ENCODE results near the gene KLHL29. TPM values are rescaled to one million over a fixed set of nuclear protein-coding genes. Genes with fewer than 3 reads are reported as not detected.

KLHL29 gene
- polyA plus RNA-seq, 3 donors, result 11.8 to 16.7 (median 15.2) TPM

DNA sequence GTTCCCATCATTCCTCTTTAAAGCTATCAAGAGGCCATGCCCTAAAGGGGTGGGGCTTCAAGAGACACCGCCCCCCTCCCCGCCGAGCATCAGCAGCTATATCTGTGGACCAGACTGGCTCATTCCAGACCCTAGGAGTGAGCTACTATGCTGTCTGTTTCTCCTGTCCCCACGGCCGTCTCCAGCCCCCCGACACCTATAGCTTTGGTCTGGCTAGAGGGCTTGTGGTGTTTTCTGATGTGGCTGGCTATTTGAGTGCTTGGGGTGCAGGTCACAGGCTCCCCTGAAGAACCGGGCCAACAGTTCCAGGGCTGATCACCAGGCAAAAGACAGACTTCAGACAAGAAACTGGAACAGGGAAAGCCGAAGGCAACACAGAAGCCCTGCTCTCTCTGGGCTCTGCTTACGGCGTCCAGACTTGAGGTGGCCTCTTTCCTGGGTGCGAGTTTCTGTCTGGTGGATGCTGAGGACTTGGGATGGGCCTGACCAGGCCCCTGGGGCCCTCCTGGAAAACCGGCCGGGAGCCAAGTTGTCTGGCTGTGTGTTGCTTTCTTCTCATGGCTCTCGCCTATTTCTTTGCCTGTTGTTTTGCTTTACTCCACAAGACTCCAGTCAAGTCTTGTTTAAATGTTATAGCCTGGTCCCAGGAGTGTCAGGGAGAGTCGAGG lies 83.6 kb downstream of the KLHL29 start:
- DNase-seq, result no peak

- no peak for DNase-seq
Measured at GRCh38 chr2:23469142-23469540, 84.2 kb downstream of the KLHL29 start.

GRCh38 chr2:23475036-23475435 lies 90.1 kb downstream of the KLHL29 start:
- no peak for DNase-seq

DNA sequence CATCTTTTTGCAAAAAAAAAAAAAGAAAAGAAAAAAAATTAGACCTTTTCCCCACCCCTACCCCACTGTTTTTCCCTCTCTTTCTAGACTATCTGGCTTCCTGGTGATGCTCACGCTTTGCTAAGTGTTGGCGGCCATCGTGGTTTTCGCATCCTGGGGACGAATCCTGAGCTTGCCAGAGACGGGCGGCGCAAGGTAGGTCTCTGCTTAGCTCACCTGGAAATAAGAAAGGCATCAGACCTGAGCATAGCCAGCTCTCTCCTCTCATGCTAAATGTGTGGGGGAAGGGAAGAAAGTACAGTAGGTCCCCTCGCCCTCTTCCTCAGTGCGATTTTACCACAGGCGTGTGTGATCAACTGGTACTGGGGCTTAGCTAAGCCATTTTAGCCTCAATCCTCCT lies 90.5 kb downstream of the KLHL29 start:
- no peak for DNase-seq

DNA sequence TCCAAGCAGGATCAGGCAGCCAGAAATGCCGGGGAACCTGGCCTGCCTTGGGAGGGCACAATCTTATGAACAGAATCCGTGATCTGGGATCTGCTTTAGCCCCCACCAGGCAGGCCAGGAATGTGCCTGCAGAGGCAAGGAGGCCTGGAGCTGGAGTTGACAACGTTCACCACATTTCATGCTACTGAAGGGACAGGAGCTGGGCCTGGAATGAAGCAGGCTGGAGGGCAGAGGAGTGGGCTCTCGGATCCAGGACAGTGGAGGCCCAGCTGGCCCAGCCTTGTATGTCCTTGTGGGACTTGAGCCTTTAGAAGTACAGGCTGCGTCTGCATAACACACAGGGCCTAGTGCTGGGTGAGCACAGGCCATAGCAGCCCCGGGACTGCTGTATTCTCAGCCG lies 91.8 kb downstream of the KLHL29 start:
- DNase-seq, result no peak

GRCh38 chr2:23477392-23477791 lies 92.4 kb downstream of the KLHL29 start:
- no peak for DNase-seq

- no peak for DNase-seq
Measured at GRCh38 chr2:23478087-23478932, 93.3 kb downstream of the KLHL29 start.

DNA sequence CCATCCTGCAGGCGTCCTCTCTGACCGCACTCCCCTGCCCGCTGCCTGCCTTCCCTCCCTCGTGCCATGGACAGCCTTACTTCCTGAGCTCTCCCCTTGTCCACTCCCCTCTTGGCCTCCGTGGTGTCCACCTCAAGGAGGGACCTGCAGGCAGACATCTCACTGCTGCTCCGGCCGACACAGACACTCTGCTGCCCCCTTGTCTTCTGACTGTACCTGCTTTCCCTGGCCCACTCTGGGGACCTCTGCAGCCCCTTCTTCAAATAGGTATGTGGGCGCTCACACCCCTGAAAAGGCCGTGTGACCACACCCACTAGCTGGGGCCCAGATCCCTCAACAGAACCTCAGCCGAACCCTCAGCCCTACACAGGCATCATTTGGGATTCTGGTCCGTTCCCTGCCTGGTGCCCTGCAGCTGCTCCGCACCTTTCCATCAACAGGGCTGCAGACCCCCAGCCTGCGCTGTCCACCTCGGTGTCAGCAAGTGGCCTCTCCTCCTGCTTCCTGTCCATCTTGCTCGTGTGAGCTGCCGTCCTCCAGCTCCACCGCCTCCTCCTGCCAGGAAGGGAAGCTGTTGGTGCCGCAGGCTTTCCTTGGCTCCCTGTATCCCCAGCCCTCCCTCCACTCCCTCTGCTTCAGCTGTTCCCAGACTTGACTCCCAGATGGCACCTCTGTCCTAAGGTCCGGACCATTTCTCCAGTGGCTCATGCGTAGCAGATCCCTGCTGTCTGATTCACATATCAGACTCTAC lies 94.1 kb downstream of the KLHL29 start:
- no peak for DNase-seq

DNA sequence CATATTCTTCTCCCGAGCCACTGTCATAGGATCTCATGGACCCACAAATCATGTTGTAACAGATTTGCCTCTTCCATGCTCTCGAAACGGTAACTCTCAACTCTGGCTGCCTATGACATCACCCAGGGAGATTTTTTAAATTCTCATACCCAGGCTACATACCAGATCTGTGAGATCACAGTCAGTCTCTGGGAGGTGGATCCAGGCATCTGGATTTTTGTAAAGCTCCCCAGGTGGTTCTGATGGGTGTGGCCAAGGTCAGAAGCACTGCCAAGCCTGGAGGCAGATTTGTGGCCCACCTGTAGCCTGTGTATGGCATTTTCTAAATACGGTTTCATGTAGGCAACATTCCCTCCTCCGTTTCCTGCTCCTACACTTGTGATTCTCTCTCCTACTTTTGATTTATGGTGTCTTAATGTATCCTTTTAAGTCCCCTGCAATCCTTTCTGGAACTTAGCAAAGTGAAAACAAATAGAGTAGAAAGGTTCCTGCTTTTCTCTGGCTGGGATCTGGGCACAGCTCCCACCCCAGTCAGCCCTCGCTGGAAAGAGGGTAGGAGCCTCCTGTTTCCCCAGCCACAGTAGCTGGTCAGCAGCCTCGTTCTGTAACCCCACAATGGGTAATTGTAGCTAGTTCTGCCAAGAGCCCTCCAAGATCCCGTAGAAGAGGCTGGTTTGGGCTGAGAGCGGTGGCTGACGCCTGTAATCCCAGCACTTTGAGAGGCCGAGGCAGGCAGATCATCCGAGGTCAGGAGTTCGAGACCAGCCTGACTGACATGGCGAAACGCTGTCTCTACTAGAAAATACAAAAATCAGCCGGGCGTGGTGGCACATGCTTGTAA lies 96.2 kb downstream of the KLHL29 start:
- DNase-seq, result peak; percentile 78

DNA sequence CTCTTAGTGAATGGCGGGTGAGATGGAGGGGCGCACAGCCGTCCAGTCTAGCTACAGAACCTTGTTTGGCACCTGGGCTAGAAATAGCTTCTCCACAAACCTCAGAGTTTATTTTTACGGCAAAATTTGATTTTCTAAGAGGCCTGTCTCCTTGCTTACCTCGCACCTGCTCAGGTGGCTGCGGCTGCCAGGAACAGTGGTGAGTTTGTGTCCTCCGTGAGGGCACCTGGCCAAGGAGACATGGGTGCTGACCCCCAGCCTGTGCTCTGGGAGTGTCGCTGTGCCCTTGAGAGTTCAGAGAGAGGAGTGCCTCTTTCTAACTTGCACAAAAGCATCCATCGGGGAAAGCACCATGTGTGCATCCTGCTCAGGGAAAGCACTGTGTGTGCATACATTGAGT lies 97.2 kb downstream of the KLHL29 start:
- DNase-seq, result no peak

GRCh38 chr2:23482607-23483006 lies 97.6 kb downstream of the KLHL29 start:
- no peak for DNase-seq

GRCh38 chr2:23483791-23484190 lies 98.8 kb downstream of the KLHL29 start:
- DNase-seq, result no peak

GRCh38 chr2:23484275-23484674 lies 99.3 kb downstream of the KLHL29 start:
- no peak for DNase-seq

- no peak for DNase-seq
Measured at GRCh38 chr2:23484767-23485166, 99.8 kb downstream of the KLHL29 start.

- DNase-seq, result no peak
Measured at GRCh38 chr2:23485261-23485660, 100.3 kb downstream of the KLHL29 start.

DNA sequence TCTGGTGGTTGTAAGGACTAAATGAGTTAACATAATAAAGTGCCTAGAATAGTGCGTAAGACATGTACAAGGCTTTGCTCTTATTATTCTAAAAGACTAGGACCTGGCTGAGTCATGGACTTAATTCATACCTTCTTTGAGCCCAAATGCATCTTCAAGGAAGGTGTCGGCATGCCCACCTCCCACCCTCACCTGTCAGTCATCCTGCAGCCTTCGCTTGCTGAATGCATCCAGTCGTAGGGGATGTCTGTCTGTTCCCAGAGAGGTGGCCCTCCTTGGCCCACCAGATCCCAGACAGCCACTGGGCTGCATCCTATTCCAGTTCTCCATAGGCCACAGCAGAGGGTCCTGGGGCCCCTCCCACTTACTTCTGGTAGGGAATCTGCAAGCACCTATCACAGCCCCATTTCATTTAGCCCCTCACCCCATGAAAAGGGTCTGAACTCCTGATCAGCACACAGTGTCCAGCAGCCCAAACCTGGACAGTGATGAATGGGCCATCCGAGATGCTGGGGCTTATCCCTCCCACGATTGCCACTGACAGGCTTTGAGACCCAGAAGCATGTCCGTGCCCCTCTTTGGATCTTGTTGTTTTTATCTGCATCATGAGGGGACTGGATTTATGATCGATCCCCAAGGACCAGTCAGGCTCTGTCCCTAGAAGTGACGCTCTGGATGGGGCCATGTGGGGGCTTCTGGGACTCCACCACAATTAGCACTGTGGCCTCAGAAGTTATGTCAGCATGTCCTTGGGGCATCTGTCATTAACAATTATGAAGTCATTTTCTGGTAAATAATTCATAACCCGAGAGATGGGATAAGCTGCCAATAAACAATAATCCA lies 101.1 kb downstream of the KLHL29 start:
- DNase-seq, result no peak

GRCh38 chr2:23486684-23487075 lies 101.7 kb downstream of the KLHL29 start:
- no peak for DNase-seq

- no peak for DNase-seq
Measured at GRCh38 chr2:23487735-23488492, 102.9 kb downstream of the KLHL29 start.

DNA sequence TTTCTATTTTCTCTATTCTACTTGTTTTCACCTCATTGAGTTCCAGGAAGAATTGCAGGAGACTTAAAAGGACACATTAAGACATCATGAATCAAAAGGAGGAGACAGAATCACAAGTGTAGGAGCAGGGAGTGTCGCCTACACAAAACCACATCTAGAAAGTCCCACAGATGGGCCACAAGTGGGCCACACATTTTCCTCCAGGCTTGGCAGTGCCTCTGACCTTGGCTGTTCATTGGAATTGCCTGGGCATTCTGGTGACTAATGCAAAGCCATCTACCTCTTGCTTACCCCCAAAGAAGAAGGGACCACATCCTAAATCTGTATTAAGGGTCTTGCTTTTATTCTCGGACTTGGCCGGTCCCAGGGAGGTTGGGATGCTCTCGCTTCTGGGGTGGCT lies 103.6 kb downstream of the KLHL29 start:
- no peak for DNase-seq

Data from renal pelvis (tissue), 4 donors.